Stimulated activated memory B cell treated with anti-CD40 and anti-IgM and Interleukin-4, amounts not matched to agents 10 μg/mL and 1 μg/mL and 100 μg/mL, for 72 hours (primary cell): ENCODE data around the gene FLII.

Experiments used
- ATAC-seq: fragments of 150-1000 bp; cut with Tn5 transposase; 2 replicates; pipeline ENCODE4 v1.10.0; 2021
- H3K27ac Mint-ChIP-seq: one replicate; pipeline ENCODE4 v1.8.0; 2022; ENCODE audit warnings: mild to moderate bottlenecking, mixed read lengths
- H3K27me3 Mint-ChIP-seq: one replicate; pipeline ENCODE4 v1.8.0; 2022; ENCODE audit warnings: mixed read lengths
- H3K36me3 Mint-ChIP-seq: one replicate; pipeline ENCODE4 v1.8.0; 2022; ENCODE audit warnings: mixed read lengths
- H3K4me1 Mint-ChIP-seq: one replicate; pipeline ENCODE4 v1.8.0; 2022; ENCODE audit warnings: mixed read lengths
- H3K4me3 Mint-ChIP-seq: one replicate; pipeline ENCODE4 v1.8.0; 2022; ENCODE audit warnings: mild to moderate bottlenecking, moderate library complexity, mixed read lengths
- H3K9me3 Mint-ChIP-seq: one replicate; pipeline ENCODE4 v1.8.0; 2022; ENCODE audit warnings: mixed read lengths

The FLII gene

GRCh38 chr17:18253187-18253884, 5.2 kb downstream of the FLII start:
- Mint-ChIP-seq H3K4me1 (peaks cover 21% of the 10 kb centered on the region), H3K27me3 (no peaks in the 10 kb centered on the region), H3K36me3 (peaks cover 48% of the 10 kb centered on the region), H3K9me3 (no peaks in the 10 kb centered on the region), H3K27ac (no peak overlapping the region), H3K4me3 (no peak overlapping the region)
- ATAC-seq, result no peak

- H3K27me3 Mint-ChIP-seq, result no peaks in the 10 kb centered on the region
- peaks cover 57% of the 10 kb centered on the region for H3K36me3 Mint-ChIP-seq
- no peak overlapping the region for H3K27ac Mint-ChIP-seq
- no peaks in the 10 kb centered on the region for H3K9me3 Mint-ChIP-seq
- H3K4me1 Mint-ChIP-seq, result peaks cover 21% of the 10 kb centered on the region
- H3K4me3 Mint-ChIP-seq, result no peak overlapping the region
- no peak for ATAC-seq
Observed at GRCh38 chr17:18252160-18252559, 6.4 kb downstream of the FLII start.

- H3K4me1 Mint-ChIP-seq, result peaks cover 17% of the 10 kb centered on the region
- H3K9me3 Mint-ChIP-seq, result no peaks in the 10 kb centered on the region
- no peak overlapping the region for H3K4me3 Mint-ChIP-seq
- no peak for ATAC-seq
- H3K27ac Mint-ChIP-seq, result no peak overlapping the region
- no peaks in the 10 kb centered on the region for H3K27me3 Mint-ChIP-seq
- peaks cover 64% of the 10 kb centered on the region for H3K36me3 Mint-ChIP-seq
Observed at GRCh38 chr17:18251204-18251603, 7.3 kb downstream of the FLII start.

- Mint-ChIP-seq H3K27ac (no peak overlapping the region), H3K36me3 (peaks cover 64% of the 10 kb centered on the region), H3K4me3 (no peak overlapping the region), H3K9me3 (no peaks in the 10 kb centered on the region), H3K4me1 (peaks cover 17% of the 10 kb centered on the region), H3K27me3 (no peaks in the 10 kb centered on the region)
- no peak for ATAC-seq
Observed at GRCh38 chr17:18250708-18251107, 7.8 kb downstream of the FLII start.

- no peak overlapping the region for H3K27ac Mint-ChIP-seq
- peaks cover 17% of the 10 kb centered on the region for H3K4me1 Mint-ChIP-seq
- ATAC-seq, result no peak
- H3K27me3 Mint-ChIP-seq, result no peaks in the 10 kb centered on the region
- peaks cover 68% of the 10 kb centered on the region for H3K36me3 Mint-ChIP-seq
- no peaks in the 10 kb centered on the region for H3K9me3 Mint-ChIP-seq
- no peak overlapping the region for H3K4me3 Mint-ChIP-seq
Observed at GRCh38 chr17:18250259-18250658, 8.3 kb downstream of the FLII start.

GRCh38 chr17:18248811-18249210, 9.7 kb downstream of the FLII start:
- ATAC-seq, result no peak
- Mint-ChIP-seq H3K27me3 (no peaks in the 10 kb centered on the region), H3K4me1 (peaks cover 17% of the 10 kb centered on the region), H3K36me3 (peaks cover 61% of the 10 kb centered on the region), H3K27ac (no peak overlapping the region), H3K4me3 (no peak overlapping the region), H3K9me3 (no peaks in the 10 kb centered on the region)

- no peak overlapping the region for H3K27ac Mint-ChIP-seq
- H3K4me3 Mint-ChIP-seq, result no peak overlapping the region
- peak; percentile 73 for ATAC-seq
- H3K4me1 Mint-ChIP-seq, result peaks cover 17% of the 10 kb centered on the region
- peaks cover 61% of the 10 kb centered on the region for H3K36me3 Mint-ChIP-seq
- no peaks in the 10 kb centered on the region for H3K9me3 Mint-ChIP-seq
- H3K27me3 Mint-ChIP-seq, result no peaks in the 10 kb centered on the region
Observed at GRCh38 chr17:18248300-18248731, 10.2 kb downstream of the FLII start.

- peaks cover 17% of the 10 kb centered on the region for H3K4me1 Mint-ChIP-seq
- peaks cover 54% of the 10 kb centered on the region for H3K36me3 Mint-ChIP-seq
- H3K27me3 Mint-ChIP-seq, result no peaks in the 10 kb centered on the region
- ATAC-seq, result no peak
- no peaks in the 10 kb centered on the region for H3K9me3 Mint-ChIP-seq
- H3K4me3 Mint-ChIP-seq, result no peak overlapping the region
- H3K27ac Mint-ChIP-seq, result peak overlapping the region; percentile 23
Observed at GRCh38 chr17:18247613-18248001, 10.9 kb downstream of the FLII start.

- no peaks in the 10 kb centered on the region for H3K9me3 Mint-ChIP-seq
- peak overlapping the region; percentile 23 for H3K27ac Mint-ChIP-seq
- H3K4me1 Mint-ChIP-seq, result peaks cover 17% of the 10 kb centered on the region
- no peak overlapping the region for H3K4me3 Mint-ChIP-seq
- H3K27me3 Mint-ChIP-seq, result no peaks in the 10 kb centered on the region
- H3K36me3 Mint-ChIP-seq, result peaks cover 49% of the 10 kb centered on the region
- peak; percentile 71 for ATAC-seq
Observed at GRCh38 chr17:18246880-18247612, 11.5 kb downstream of the FLII start.

- H3K27me3 Mint-ChIP-seq, result no peaks in the 10 kb centered on the region
- H3K36me3 Mint-ChIP-seq, result peaks cover 41% of the 10 kb centered on the region
- peaks cover 17% of the 10 kb centered on the region for H3K4me1 Mint-ChIP-seq
- H3K27ac Mint-ChIP-seq, result no peak overlapping the region
- H3K4me3 Mint-ChIP-seq, result no peak overlapping the region
- ATAC-seq, result no peak
- no peaks in the 10 kb centered on the region for H3K9me3 Mint-ChIP-seq
Observed at GRCh38 chr17:18246109-18246725, 12.3 kb downstream of the FLII start.

GRCh38 chr17:18245038-18245776, 13.3 kb downstream of the FLII start:
- no peak for ATAC-seq
- H3K36me3 Mint-ChIP-seq, result peaks cover 32% of the 10 kb centered on the region
- H3K27me3 Mint-ChIP-seq, result no peaks in the 10 kb centered on the region
- no peak overlapping the region for H3K27ac Mint-ChIP-seq
- no peaks in the 10 kb centered on the region for H3K9me3 Mint-ChIP-seq
- peaks cover 17% of the 10 kb centered on the region for H3K4me1 Mint-ChIP-seq
- no peak overlapping the region for H3K4me3 Mint-ChIP-seq

- H3K4me3 Mint-ChIP-seq, result no peak overlapping the region
- H3K27me3 Mint-ChIP-seq, result no peaks in the 10 kb centered on the region
- peaks cover 23% of the 10 kb centered on the region for H3K36me3 Mint-ChIP-seq
- no peak for ATAC-seq
- H3K4me1 Mint-ChIP-seq, result no peaks in the 10 kb centered on the region
- H3K27ac Mint-ChIP-seq, result no peak overlapping the region
- H3K9me3 Mint-ChIP-seq, result no peaks in the 10 kb centered on the region
Observed at GRCh38 chr17:18241229-18241871, 17.2 kb downstream of the FLII start.

GRCh38 chr17:18240449-18240848, 18.1 kb downstream of the FLII start:
- H3K36me3 Mint-ChIP-seq, result peaks cover 26% of the 10 kb centered on the region
- H3K9me3 Mint-ChIP-seq, result no peaks in the 10 kb centered on the region
- ATAC-seq, result no peak
- peak overlapping the region; percentile 21 for H3K27ac Mint-ChIP-seq
- peaks cover 6% of the 10 kb centered on the region for H3K4me1 Mint-ChIP-seq
- no peak overlapping the region for H3K4me3 Mint-ChIP-seq
- H3K27me3 Mint-ChIP-seq, result no peaks in the 10 kb centered on the region

GRCh38 chr17:18238299-18238698, 20.2 kb downstream of the FLII start:
- no peak overlapping the region for H3K27ac Mint-ChIP-seq
- H3K4me3 Mint-ChIP-seq, result no peak overlapping the region
- no peaks in the 10 kb centered on the region for H3K27me3 Mint-ChIP-seq
- H3K9me3 Mint-ChIP-seq, result no peaks in the 10 kb centered on the region
- no peak for ATAC-seq
- H3K4me1 Mint-ChIP-seq, result peaks cover 6% of the 10 kb centered on the region
- peaks cover 34% of the 10 kb centered on the region for H3K36me3 Mint-ChIP-seq

GRCh38 chr17:18237461-18237860, 21.1 kb downstream of the FLII start:
- Mint-ChIP-seq H3K4me3 (no peak overlapping the region), H3K4me1 (peaks cover 6% of the 10 kb centered on the region), H3K27ac (no peak overlapping the region), H3K9me3 (no peaks in the 10 kb centered on the region), H3K36me3 (peaks cover 34% of the 10 kb centered on the region), H3K27me3 (no peaks in the 10 kb centered on the region)
- no peak for ATAC-seq
